ENCODE results near the gene MECP2. TPM values are rescaled to one million over a fixed set of nuclear protein-coding genes. Genes with fewer than 3 reads are reported as not detected.

Gene MECP2
- total RNA-seq, 4 donors from 2014 or later = 65.1 to 87.8 (median 82.5) TPM

DNA sequence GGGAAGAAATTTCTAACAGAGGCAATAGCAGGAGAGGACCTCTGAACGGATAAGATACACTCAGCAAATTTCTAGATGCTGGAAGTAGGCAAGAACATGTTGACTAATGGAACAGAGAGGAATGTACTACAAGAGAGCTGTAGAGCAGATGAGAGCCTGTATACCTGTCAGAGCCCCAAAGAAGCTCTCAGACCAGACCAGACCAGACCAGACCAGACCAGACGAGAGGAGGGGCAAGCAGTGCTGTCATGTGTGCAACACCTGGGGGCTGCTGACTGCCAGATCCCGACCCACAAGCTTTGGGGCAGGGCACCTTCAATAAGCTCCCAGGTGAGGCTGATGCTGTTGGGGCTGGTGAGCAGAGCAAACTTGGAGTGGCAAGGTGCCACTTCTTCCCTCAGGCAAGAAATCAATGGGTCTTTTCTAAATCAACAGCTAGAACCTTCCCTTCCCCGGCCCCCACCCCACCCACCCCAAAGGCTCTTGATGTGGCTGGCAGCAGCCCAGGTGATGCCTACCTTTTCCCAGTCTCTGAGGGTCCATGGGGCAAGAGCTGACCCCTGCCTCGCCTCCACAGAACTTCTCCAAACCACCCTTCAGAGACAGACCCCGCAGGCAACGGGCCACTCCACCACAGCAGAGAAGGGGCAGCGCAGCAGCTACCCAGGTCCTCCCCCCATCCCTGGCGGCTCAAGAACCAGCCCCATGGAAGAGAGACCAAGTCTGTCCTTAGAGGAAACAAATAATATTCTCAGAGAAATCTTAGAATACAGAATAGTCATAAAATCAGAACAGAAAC lies 32.7 kb downstream of the MECP2 start:
- no peak for ATAC-seq
- peaks cover 0 to 79% (median 21%) of the 10 kb centered on the region in 3 donors for H3K4me1 ChIP-seq
- TF ChIP-seq POLR2AphosphoS5 (IDR thresholded peaks at IDR 0.05) = no peak
- no peak for TF ChIP-seq POLR2A (IDR thresholded peaks at IDR 0.05)
- TF ChIP-seq, protein P1, sequence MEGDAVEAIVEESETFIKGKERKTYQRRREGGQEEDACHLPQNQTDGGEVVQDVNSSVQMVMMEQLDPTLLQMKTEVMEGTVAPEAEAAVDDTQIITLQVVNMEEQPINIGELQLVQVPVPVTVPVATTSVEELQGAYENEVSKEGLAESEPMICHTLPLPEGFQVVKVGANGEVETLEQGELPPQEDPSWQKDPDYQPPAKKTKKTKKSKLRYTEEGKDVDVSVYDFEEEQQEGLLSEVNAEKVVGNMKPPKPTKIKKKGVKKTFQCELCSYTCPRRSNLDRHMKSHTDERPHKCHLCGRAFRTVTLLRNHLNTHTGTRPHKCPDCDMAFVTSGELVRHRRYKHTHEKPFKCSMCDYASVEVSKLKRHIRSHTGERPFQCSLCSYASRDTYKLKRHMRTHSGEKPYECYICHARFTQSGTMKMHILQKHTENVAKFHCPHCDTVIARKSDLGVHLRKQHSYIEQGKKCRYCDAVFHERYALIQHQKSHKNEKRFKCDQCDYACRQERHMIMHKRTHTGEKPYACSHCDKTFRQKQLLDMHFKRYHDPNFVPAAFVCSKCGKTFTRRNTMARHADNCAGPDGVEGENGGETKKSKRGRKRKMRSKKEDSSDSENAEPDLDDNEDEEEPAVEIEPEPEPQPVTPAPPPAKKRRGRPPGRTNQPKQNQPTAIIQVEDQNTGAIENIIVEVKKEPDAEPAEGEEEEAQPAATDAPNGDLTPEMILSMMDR (IDR thresholded peaks at IDR 0.05) = no peak
- no peak for TF ChIP-seq EP300 (IDR thresholded peaks at IDR 0.05)
- no peaks in the 10 kb centered on the region for H3K36me3 ChIP-seq
- H3K4me3 ChIP-seq = no peak overlapping the region
- H3K27me3 ChIP-seq = no peaks in the 10 kb centered on the region
- no peaks in the 10 kb centered on the region for H3K9me3 ChIP-seq
- WGBS, 2 donors (ENCODE audit: low coverage in 1 of 2) = 58 to 67% methylated on average over 1 to 2 of the region's 9 CpGs
- no peak overlapping the region for H3K27ac ChIP-seq

DNA sequence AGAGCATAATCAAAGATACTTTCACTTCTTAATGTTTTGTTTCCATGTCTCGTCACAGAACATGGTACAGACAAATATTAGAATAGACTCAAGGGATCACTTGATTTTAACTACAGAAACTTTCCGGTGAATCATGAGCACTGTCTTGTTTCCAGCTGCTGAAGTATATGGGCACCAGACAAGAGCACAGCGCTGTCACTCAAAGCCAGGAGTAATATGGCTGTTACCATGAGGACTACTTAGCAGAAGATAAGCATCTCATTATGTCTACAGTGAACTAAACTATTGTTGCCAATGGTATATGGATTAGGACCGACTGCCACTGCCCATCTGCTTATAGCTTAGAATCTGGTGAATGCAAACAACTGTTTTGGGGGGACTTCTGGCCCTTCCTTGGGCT lies 34.3 kb downstream of the MECP2 start:
- Histone ChIP-seq H3K27me3 (no peaks in the 10 kb centered on the region), H3K27ac (no peak overlapping the region), H3K4me3 (no peak overlapping the region), H3K9me3 (no peaks in the 10 kb centered on the region), H3K4me1 (peaks cover 0 to 90% (median 34%) of the 10 kb centered on the region in 3 donors), H3K36me3 (no peaks in the 10 kb centered on the region)
- ATAC-seq = no peak
- no peak for TF ChIP-seq POLR2AphosphoS5 (IDR thresholded peaks at IDR 0.05)
- WGBS, 2 donors (ENCODE audit: low coverage in 1 of 2) = 42 to 43% methylated on average over 1 to 2 of the region's 4 CpGs

DNA sequence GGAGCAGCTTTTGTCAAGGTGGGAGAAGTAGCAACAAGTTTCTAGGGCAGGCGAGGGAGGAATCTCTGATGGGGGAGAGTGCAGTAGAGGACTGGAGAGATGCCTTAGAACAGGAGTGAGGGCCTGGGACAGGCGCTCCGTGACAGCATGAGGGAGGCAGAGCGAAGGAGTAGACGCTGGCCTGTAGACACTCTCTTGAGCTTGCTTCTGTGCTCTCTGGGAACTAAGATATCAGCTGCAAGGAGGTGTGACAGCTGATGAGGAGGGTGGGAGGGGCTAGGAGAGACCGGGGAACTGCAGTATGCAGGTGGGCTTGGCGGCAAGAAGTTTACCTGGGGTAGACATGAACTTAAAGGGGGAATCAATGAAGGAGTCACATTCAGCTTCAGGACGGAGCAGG lies 35.7 kb downstream of the MECP2 start:
- 58 to 68% methylated on average over 5 to 6 of the region's 8 CpGs for WGBS, 2 donors (ENCODE audit: low coverage in 1 of 2)
- H3K36me3 ChIP-seq = no peaks in the 10 kb centered on the region
- no peak overlapping the region for H3K27ac ChIP-seq
- peaks cover 0 to 96% (median 38%) of the 10 kb centered on the region in 3 donors for H3K4me1 ChIP-seq
- H3K27me3 ChIP-seq = no peaks in the 10 kb centered on the region
- no peak for TF ChIP-seq EP300 (IDR thresholded peaks at IDR 0.05)
- TF ChIP-seq POLR2A (IDR thresholded peaks at IDR 0.05) = no peak
- TF ChIP-seq POLR2AphosphoS5 (IDR thresholded peaks at IDR 0.05) = no peak
- TF ChIP-seq, protein P1 (IDR thresholded peaks at IDR 0.05) = no peak
- no peak for ATAC-seq
- H3K9me3 ChIP-seq = no peaks in the 10 kb centered on the region
- no peak overlapping the region for H3K4me3 ChIP-seq

DNA sequence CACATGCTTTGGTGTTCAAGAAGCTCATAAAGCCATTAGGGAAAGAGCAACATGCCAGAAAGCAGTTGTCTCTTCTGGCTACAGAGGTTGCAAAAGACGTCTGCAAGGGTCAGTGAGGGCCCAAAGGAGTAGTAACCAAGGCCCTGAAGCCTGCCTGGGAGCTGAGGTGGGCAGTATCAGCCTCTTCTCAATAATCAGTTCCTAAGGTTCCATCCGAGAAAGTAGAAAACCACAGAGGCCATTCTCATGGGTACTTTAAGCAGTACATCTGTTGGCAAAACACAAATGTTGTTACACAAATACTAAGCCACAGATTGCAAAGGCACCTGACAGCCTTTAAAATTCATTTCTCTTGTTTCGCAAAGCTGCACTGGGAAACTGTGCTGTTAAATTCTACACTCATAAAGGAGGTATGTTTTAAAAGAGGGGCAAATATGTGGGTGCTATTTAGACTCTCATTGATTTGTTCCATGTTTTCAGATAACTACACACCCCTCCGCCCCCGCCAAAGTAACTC lies 37.7 kb downstream of the MECP2 start:
- no peaks in the 10 kb centered on the region for H3K27me3 ChIP-seq
- no peak overlapping the region for H3K27ac ChIP-seq
- no peaks in the 10 kb centered on the region for H3K36me3 ChIP-seq
- no peaks in the 10 kb centered on the region for H3K9me3 ChIP-seq
- no peak for TF ChIP-seq EP300 (IDR thresholded peaks at IDR 0.05)
- TF ChIP-seq, protein P1 (IDR thresholded peaks at IDR 0.05) = no peak
- H3K4me3 ChIP-seq = no peak overlapping the region
- WGBS, 2 donors (ENCODE audit: low coverage in 1 of 2) = 58 to 74% methylated on average over 3 to 5 of the region's 5 CpGs
- no peak for ATAC-seq
- H3K4me1 ChIP-seq = peaks cover 0 to 87% (median 37%) of the 10 kb centered on the region in 3 donors

DNA sequence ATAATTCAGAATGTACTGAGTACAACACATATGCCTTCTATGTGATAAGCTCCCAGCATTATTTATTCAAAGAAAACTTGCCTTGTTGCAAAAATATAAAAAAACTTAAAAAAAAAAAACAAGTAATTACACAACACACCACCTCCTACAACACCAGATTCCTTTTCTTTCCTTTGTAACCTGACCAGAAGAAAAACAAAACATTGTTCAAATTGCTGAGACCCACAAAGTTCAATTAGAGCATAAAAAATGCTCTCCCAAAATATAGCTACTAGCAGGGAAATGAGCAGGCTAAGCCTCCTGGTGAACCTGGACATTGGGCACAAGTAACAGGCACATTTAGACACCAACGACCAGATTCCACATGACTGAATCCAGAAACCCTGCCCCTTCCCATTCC lies 38.3 kb downstream of the MECP2 start:
- 20% methylated on average over 1 of the region's 1 CpG; no CpG with 5 or more reads in 1 of the 2 donors for WGBS, 2 donors (ENCODE audit: low coverage in 1 of 2)

More for the DNA sequence above, 38.3 kb downstream of the MECP2 start:
- Histone ChIP-seq H3K4me1 (peaks cover 0 to 82% (median 34%) of the 10 kb centered on the region in 3 donors), H3K9me3 (no peaks in the 10 kb centered on the region), H3K27ac (no peak overlapping the region), H3K27me3 (no peaks in the 10 kb centered on the region), H3K4me3 (no peak overlapping the region), H3K36me3 (no peaks in the 10 kb centered on the region)
- ATAC-seq = no peak
- TF ChIP-seq, protein P1 (IDR thresholded peaks at IDR 0.05) = no peak
